Uterus (tissue), 4 donors: ENCODE measurements around the gene GTPBP8. TPM values are rescaled to one million over a fixed set of nuclear protein-coding genes. Genes with fewer than 3 reads are reported as not detected.

Experiments
- DNase-seq, 2 donors: peaks; one replicate each; pipeline ENCODE4 v3.0.0-alpha.2; 2019 to 2020
- H3K27ac ChIP-seq, 2 donors: fragments of 200-600 bp; sonication (generic); 1 replicate in 1 of 2; 2 replicates in 1 of 2; pipeline ENCODE4 v1.5.1; 2016 to 2018
- H3K27me3 ChIP-seq, 2 donors: fragments of 200-600 bp; sonication (generic); one replicate each; pipeline ENCODE4 v1.5.1; 2018 to 2019; ENCODE audit warnings: control low read depth in 1 of 2
- H3K36me3 ChIP-seq, 2 donors: fragments of 200-600 bp; sonication (generic); one replicate each; pipeline ENCODE4 v1.5.1; 2019; ENCODE audit warnings: control low read depth in 1 of 2
- H3K4me1 ChIP-seq, 2 donors: fragments of 200-600 bp; sonication (generic); one replicate each; pipeline ENCODE4 v1.5.1; 2018 to 2019; ENCODE audit warnings: control low read depth in 1 of 2
- H3K4me3 ChIP-seq, 2 donors: fragments of 200-600 bp; sonication (generic); 1 replicate in 1 of 2; 2 replicates in 1 of 2; pipeline ENCODE4 v1.5.1; 2018 to 2019; ENCODE audit warnings: mild to moderate bottlenecking in 1 of 2
- H3K9me3 ChIP-seq, 2 donors: fragments of 200-600 bp; sonication (generic); one replicate each; pipeline ENCODE4 v1.5.1; 2019; ENCODE audit warnings: control low read depth in 1 of 2
- POLR2A ChIP-seq, 2 donors: fragments of 450-650 bp; IDR thresholded peaks; one replicate each; pipeline ENCODE4 v1.6.1; 2016; ENCODE audit warnings: antibody characterized with exemption in 2 of 2, mild to moderate bottlenecking in 1 of 2, moderate library complexity in 1 of 2
- intact Hi-C: fragments of 100-400 bp; cut with DNase I; formaldehyde crosslinking; loops from one replicate; pipeline ENCODE4 v1.15.1; 2023; ENCODE audit warnings: low total_unique reads
- total RNA-seq, 4 donors: library from RNA; depleted of rRNA in 3 of 4; stranded (reverse); fragments of >200 nt in 3 of 4; gene quantifications; one replicate each; pipeline versions ENCODE4 v1.1.0 to v1.2.4, GENCODE V29; 2014 to 2023
- TF ChIP-seq, protein P1 (sequence below), 4 experiments: fragments of 200-600 bp in 2 of 4; fragments of 450-650 bp in 2 of 4; sonication (generic) in 2 of 4; IDR thresholded peaks; one replicate each; pipeline ENCODE4 v1.5.1; 2016 to 2019; ENCODE audit warnings: antibody characterized with exemption in 4 of 4, mild to moderate bottlenecking in 2 of 4, moderate library complexity in 1 of 4
- donor health status: DM: yes; HTN: yes; CAD: no.

Gene GTPBP8
- total RNA-seq, 4 donors from 2014 or later = 5.4 to 37.6 (median 18.4) TPM

- H3K36me3 ChIP-seq = no peaks in the 10 kb centered on the region
- intact Hi-C loops = no loop called here
- H3K9me3 ChIP-seq = no peaks in the 10 kb centered on the region
- H3K27ac ChIP-seq = no peak overlapping the region
- no peak for DNase-seq
- no peaks in the 10 kb centered on the region for H3K27me3 ChIP-seq
- H3K4me3 ChIP-seq = no peak overlapping the region
- TF ChIP-seq POLR2A (IDR thresholded peaks at IDR 0.05) = no peak
- TF ChIP-seq, protein P1, sequence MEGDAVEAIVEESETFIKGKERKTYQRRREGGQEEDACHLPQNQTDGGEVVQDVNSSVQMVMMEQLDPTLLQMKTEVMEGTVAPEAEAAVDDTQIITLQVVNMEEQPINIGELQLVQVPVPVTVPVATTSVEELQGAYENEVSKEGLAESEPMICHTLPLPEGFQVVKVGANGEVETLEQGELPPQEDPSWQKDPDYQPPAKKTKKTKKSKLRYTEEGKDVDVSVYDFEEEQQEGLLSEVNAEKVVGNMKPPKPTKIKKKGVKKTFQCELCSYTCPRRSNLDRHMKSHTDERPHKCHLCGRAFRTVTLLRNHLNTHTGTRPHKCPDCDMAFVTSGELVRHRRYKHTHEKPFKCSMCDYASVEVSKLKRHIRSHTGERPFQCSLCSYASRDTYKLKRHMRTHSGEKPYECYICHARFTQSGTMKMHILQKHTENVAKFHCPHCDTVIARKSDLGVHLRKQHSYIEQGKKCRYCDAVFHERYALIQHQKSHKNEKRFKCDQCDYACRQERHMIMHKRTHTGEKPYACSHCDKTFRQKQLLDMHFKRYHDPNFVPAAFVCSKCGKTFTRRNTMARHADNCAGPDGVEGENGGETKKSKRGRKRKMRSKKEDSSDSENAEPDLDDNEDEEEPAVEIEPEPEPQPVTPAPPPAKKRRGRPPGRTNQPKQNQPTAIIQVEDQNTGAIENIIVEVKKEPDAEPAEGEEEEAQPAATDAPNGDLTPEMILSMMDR (IDR thresholded peaks at IDR 0.05) = no peak
- no peaks in the 10 kb centered on the region for H3K4me1 ChIP-seq
Measured at GRCh38 chr3:112976953-112977352, 13.8 kb upstream of the GTPBP8 start.

GRCh38 chr3:112979244-112979832, 11.4 kb upstream of the GTPBP8 start:
- Histone ChIP-seq H3K4me1 (no peaks in the 10 kb centered on the region), H3K36me3 (no peaks in the 10 kb centered on the region), H3K9me3 (no peaks in the 10 kb centered on the region), H3K4me3 (no peak overlapping the region), H3K27me3 (no peaks in the 10 kb centered on the region), H3K27ac (no peak overlapping the region)
- TF ChIP-seq, protein P1 (IDR thresholded peaks at IDR 0.05) = peak; percentile 54 to 67 (median 61)
- TF ChIP-seq POLR2A (IDR thresholded peaks at IDR 0.05) = no peak
- no peak for DNase-seq
- intact Hi-C loops = no loop called here

DNA sequence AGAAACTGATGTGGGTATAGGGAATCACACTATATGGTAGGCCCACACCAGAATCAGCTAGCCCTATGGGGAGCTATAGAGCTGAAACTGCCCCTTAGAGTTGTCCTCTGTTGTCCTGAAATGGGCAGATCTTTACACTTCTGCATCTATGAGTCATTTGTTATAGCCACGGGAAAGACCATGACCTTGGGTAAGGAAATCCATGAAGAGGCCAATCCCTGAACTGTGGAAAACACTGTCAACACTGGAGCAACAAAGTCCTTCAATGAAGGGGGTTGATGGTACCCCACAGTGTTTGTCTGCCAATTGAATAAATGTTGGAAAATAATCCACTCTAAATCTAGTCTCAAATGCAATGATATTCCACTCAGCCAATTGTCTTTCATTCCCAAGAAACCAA, 10.7 kb upstream of the GTPBP8 start:
- TF ChIP-seq POLR2A (IDR thresholded peaks at IDR 0.05) = no peak
- TF ChIP-seq, protein P1 (IDR thresholded peaks at IDR 0.05) = no peak

GRCh38 chr3:112982710-112983109, 8.1 kb upstream of the GTPBP8 start:
- TF ChIP-seq, protein P1 (IDR thresholded peaks at IDR 0.05) = no peak
- TF ChIP-seq POLR2A (IDR thresholded peaks at IDR 0.05) = no peak
- intact Hi-C loops = loop anchor here (10.0 kb wide), 1 partner anchor 248 kb away; no protein-coding TSS in a partner anchor
- Histone ChIP-seq H3K9me3 (no peaks in the 10 kb centered on the region), H3K36me3 (no peaks in the 10 kb centered on the region), H3K4me3 (no peak overlapping the region), H3K4me1 (no peaks in the 10 kb centered on the region), H3K27ac (no peak overlapping the region), H3K27me3 (no peaks in the 10 kb centered on the region)
- DNase-seq = no peak

More for the DNA sequence above, 10.7 kb upstream of the GTPBP8 start:
- intact Hi-C loops = loop anchor here (10.0 kb wide), 1 partner anchor 245 kb away; no protein-coding TSS in a partner anchor
- DNase-seq = no peak
- H3K4me3 ChIP-seq = no peak overlapping the region
- no peak overlapping the region for H3K27ac ChIP-seq
- no peaks in the 10 kb centered on the region for H3K4me1 ChIP-seq
- no peaks in the 10 kb centered on the region for H3K9me3 ChIP-seq
- H3K36me3 ChIP-seq = no peaks in the 10 kb centered on the region
- H3K27me3 ChIP-seq = no peaks in the 10 kb centered on the region

GRCh38 chr3:112984485-112984884, 6.3 kb upstream of the GTPBP8 start:
- TF ChIP-seq POLR2A (IDR thresholded peaks at IDR 0.05) = no peak
- TF ChIP-seq, protein P1 (IDR thresholded peaks at IDR 0.05) = no peak
- Histone ChIP-seq H3K27me3 (no peaks in the 10 kb centered on the region), H3K9me3 (no peaks in the 10 kb centered on the region), H3K36me3 (no peaks in the 10 kb centered on the region), H3K27ac (no peak overlapping the region), H3K4me3 (no peak overlapping the region), H3K4me1 (no peaks in the 10 kb centered on the region)
- intact Hi-C loops = loop anchor here (10.0 kb wide), 1 partner anchor 250 kb away; no protein-coding TSS in a partner anchor
- DNase-seq = no peak
